ENCODE data around the gene LSM10.

Gene LSM10

DNA sequence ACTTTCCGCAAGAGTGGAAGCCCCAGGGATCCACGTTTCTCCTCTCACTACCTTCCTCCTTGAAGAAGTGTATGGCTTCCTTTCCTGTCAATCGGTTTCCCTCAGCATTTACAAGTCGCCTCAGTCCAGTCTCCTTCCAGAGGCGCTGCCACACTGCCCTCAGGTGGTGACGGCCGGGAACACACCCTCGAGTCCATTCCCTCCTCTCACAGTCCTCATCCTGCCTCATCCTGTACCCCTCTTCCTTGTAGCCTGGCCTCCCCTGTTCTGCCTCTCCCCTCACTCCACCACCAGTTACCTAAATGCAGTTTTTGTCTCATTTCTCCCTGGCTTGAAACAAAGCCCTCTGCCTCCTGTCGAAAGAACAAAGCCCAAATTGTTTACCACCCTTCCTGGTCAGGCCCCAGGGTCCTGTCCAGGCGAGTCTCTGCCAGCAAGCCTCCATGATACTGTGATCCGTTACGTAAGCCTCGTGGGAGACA lies 23.2 kb upstream of the LSM10 start:
- TF ChIP-seq, protein P1, sequence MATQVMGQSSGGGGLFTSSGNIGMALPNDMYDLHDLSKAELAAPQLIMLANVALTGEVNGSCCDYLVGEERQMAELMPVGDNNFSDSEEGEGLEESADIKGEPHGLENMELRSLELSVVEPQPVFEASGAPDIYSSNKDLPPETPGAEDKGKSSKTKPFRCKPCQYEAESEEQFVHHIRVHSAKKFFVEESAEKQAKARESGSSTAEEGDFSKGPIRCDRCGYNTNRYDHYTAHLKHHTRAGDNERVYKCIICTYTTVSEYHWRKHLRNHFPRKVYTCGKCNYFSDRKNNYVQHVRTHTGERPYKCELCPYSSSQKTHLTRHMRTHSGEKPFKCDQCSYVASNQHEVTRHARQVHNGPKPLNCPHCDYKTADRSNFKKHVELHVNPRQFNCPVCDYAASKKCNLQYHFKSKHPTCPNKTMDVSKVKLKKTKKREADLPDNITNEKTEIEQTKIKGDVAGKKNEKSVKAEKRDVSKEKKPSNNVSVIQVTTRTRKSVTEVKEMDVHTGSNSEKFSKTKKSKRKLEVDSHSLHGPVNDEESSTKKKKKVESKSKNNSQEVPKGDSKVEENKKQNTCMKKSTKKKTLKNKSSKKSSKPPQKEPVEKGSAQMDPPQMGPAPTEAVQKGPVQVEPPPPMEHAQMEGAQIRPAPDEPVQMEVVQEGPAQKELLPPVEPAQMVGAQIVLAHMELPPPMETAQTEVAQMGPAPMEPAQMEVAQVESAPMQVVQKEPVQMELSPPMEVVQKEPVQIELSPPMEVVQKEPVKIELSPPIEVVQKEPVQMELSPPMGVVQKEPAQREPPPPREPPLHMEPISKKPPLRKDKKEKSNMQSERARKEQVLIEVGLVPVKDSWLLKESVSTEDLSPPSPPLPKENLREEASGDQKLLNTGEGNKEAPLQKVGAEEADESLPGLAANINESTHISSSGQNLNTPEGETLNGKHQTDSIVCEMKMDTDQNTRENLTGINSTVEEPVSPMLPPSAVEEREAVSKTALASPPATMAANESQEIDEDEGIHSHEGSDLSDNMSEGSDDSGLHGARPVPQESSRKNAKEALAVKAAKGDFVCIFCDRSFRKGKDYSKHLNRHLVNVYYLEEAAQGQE (IDR thresholded peaks at IDR 0.05; ENCODE audit: insufficient read depth in 1 of 2, low read depth in 2 of 2, low read length in 2 of 2): no peak

DNA sequence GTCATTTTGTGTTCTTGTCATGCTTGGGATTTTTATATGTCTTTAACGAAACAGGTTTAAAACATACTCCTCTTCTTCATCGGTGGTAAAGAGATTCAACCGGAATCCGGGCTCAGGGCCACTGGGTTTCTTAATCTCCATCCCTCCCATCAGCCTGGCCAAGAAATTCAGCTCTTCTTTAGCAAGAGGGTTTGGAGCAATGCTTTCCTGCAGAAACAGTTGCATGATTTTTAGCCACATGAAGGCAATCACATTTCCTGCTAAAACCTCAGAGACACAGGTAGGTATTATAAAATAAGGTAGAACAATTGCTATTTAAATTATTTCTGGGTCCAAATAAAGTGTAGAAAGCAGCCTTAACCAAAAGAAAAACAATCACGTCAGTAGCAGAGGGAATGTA lies 22.7 kb upstream of the LSM10 start:
- TF ChIP-seq FOXP2 (optimal IDR thresholded peaks at IDR 0.05; ENCODE audit: borderline replicate concordance, extremely low read depth, extremely low read length, insufficient read depth) (no peak), POLR2AphosphoS5 (IDR thresholded peaks at IDR 0.05; ENCODE audit: low read depth, low read length) (no peak)
- TF ChIP-seq, protein P1 (IDR thresholded peaks at IDR 0.05; ENCODE audit: insufficient read depth in 1 of 2, low read depth in 2 of 2, low read length in 2 of 2): no peak

DNA sequence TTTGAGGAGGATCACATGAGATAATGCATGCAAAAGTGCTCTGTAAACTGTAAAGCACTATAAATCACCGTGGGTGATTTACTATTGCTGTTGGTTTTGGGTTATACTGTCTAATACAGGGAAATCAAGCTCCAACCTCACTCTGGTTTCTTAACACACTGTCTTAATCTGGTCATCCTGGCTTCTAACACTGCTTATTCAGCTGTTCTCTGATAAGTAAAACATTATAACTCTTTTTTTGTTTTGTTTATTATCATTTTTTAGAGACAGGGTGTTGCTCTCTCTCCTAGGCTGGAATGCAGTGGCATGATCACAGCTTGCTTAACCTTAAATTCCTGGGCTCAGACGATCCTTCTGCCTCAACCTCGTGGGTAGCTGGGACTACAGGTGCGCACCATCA lies 21.9 kb upstream of the LSM10 start:
- no peak for TF ChIP-seq FOXP2 (optimal IDR thresholded peaks at IDR 0.05; ENCODE audit: borderline replicate concordance, extremely low read depth, extremely low read length, insufficient read depth)
- no peak for TF ChIP-seq POLR2AphosphoS5 (IDR thresholded peaks at IDR 0.05; ENCODE audit: low read depth, low read length)
- TF ChIP-seq, protein P1 (IDR thresholded peaks at IDR 0.05; ENCODE audit: insufficient read depth in 1 of 2, low read depth in 2 of 2, low read length in 2 of 2): no peak
- TF ChIP-seq SIN3A (IDR thresholded peaks at IDR 0.05; ENCODE audit: borderline replicate concordance, insufficient read depth, low read length): no peak
- TF ChIP-seq TAF1 (IDR thresholded peaks at IDR 0.05; ENCODE audit: borderline replicate concordance, insufficient read depth, low read length): no peak

DNA sequence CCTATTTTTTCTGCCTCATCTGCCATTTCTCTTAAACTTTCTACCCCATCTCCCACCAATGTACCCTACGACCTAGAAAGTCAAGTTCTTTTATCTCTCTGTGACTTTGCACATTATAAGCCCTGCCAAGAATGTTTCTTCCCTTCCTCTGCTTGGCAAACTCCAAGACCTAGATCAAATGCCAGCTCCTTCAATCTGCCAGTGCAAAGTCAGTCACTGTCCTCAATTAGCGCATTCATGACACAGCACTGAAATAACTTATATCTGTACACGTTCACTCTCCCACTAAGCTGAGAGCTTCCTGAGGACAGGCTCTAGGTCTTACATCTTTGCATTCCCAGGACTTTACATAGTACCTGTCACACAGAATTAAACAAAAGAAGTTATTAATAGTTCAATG lies 21.4 kb upstream of the LSM10 start:
- TF ChIP-seq TAF1 (IDR thresholded peaks at IDR 0.05; ENCODE audit: borderline replicate concordance, insufficient read depth, low read length) (no peak), SIN3A (IDR thresholded peaks at IDR 0.05; ENCODE audit: borderline replicate concordance, insufficient read depth, low read length) (no peak), FOXP2 (optimal IDR thresholded peaks at IDR 0.05; ENCODE audit: borderline replicate concordance, extremely low read depth, extremely low read length, insufficient read depth) (no peak), POLR2AphosphoS5 (IDR thresholded peaks at IDR 0.05; ENCODE audit: low read depth, low read length) (no peak)
- TF ChIP-seq, protein P1 (IDR thresholded peaks at IDR 0.05; ENCODE audit: insufficient read depth in 1 of 2, low read depth in 2 of 2, low read length in 2 of 2): no peak

DNA sequence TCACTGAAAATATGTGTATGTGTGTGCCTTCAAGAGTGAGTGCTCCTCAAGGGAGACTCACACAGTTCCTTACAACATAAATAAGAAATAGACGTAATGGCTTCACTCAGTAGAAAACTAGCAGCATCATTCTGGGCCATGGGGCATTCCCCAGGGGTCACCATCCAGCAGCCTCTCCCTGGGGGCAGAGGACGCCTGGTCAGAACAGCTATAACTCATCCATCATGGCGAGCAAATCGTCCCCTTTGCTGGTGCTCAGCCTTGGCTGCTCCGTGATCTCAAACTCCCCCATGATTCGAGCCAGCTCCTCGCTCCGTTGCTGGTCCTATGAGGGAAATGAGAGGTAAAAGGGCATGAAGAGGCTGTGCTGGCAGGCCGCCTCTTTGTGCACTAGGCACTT lies 20.2 kb upstream of the LSM10 start:
- TF ChIP-seq, protein P1 (IDR thresholded peaks at IDR 0.05; ENCODE audit: insufficient read depth in 1 of 2, low read depth in 2 of 2, low read length in 2 of 2): no peak
- TF ChIP-seq SIN3A (IDR thresholded peaks at IDR 0.05; ENCODE audit: borderline replicate concordance, insufficient read depth, low read length) (no peak), FOXP2 (optimal IDR thresholded peaks at IDR 0.05; ENCODE audit: borderline replicate concordance, extremely low read depth, extremely low read length, insufficient read depth) (no peak), POLR2AphosphoS5 (IDR thresholded peaks at IDR 0.05; ENCODE audit: low read depth, low read length) (no peak), TAF1 (IDR thresholded peaks at IDR 0.05; ENCODE audit: borderline replicate concordance, insufficient read depth, low read length) (no peak)

Data from PFSK-1 (cell line).